GM12865 (cell line): ENCODE data around the gene HNRNPM.
"Not testable (repeated sequence)": the region's sequence is repeated elsewhere in the genome, so short reads cannot be mapped to it uniquely, and the experiment has no call there.

ENCODE experiments used
- DNase-seq: peaks from one replicate; pipeline ENCODE4 v3.0.0; 2010; ENCODE audit warnings: low read depth
- H3K4me3 ChIP-seq: 2 replicates; pipeline ENCODE4 v1.5.1; 2011; ENCODE audit warnings: mild to moderate bottlenecking, low read depth, low read length, control low read depth
- CTCF ChIP-seq: IDR thresholded peaks from 2 replicates; pipeline ENCODE4 v1.5.1; 2011; ENCODE audit warnings: low read length, control low read depth, low read depth, inconsistent platforms; ENCODE audit not compliant: insufficient read depth; ENCODE audit errors: missing control alignments

The HNRNPM gene

GRCh38 chr19:8510589-8511115 is 65.9 kb downstream of the HNRNPM start:
- H3K4me3 ChIP-seq, result no peak overlapping the region
- TF ChIP-seq CTCF, result no peak
- no peak for DNase-seq

GRCh38 chr19:8511573-8512101 is 66.9 kb downstream of the HNRNPM start:
- H3K4me3 ChIP-seq, result no peak overlapping the region
- peak; percentile 9 for TF ChIP-seq CTCF
- no peak for DNase-seq

- H3K4me3 ChIP-seq, result no peak overlapping the region
- peak; percentile 65 for DNase-seq
- no peak for TF ChIP-seq CTCF
Observed at GRCh38 chr19:8512115-8512967, 67.6 kb downstream of the HNRNPM start.

GRCh38 chr19:8513036-8513686 is 68.4 kb downstream of the HNRNPM start:
- H3K4me3 ChIP-seq, result peak overlapping the region; percentile 82
- TF ChIP-seq CTCF, result no peak
- no peak for DNase-seq

GRCh38 chr19:8513687-8514504 is 69.1 kb downstream of the HNRNPM start, which contains the start of gene ZNF414:
TSS of gene ZNF414 (minus strand) at chr19:8514167. CDS start at chr19:8514046, 121 bp downstream.
- no peak for TF ChIP-seq CTCF
- H3K4me3 ChIP-seq, result peak within 1 kb of the TSS; percentile 82
- DNase-seq, result peak; percentile 97

GRCh38 chr19:8514505-8515009 is 69.8 kb downstream of the HNRNPM start:
- not testable (repeated sequence) for DNase-seq
- H3K4me3 ChIP-seq, result peak overlapping the region; percentile 82
